HT-29 (cell line): ENCODE data around the gene MAZ. TPM values are rescaled to one million over a fixed set of nuclear protein-coding genes. Genes with fewer than 3 reads are reported as not detected.
"Not testable (repeated sequence)": the region's sequence is repeated elsewhere in the genome, so short reads cannot be mapped to it uniquely, and the experiment has no call there.

Source experiments
- DNase-seq: peaks from one replicate; pipeline ENCODE4 v3.0.0-alpha.2; 2015; ENCODE audit warnings: low spot score
- total RNA-seq: library from RNA; depleted of rRNA; stranded (reverse); fragments of >200 nt; shearing (Covaris generic); gene quantifications from 2 replicates; pipeline ENCODE4 v1.2.3, GENCODE V29; 2014

Gene MAZ
- total RNA-seq, 1 experiment from 2014 or later, result 795 TPM

DNA sequence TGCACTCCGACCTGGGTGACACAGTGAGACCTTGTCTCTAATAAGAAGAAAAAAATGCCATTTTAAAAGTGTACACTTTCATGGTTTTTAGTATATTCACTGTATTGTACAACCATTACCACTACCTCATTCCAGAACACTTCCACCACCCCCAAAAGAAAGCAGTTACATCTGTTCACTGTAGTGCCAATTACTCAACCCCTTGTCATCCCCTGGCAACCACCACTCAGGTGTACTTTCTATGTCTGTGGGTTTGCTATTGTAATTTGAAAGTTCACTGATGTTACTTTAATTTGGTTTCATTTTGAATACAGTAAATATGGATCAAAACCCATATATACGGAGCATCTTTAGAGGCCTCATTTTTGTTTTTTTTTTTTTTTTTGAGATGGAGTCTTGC is 22.2 kb upstream of the MAZ start:
- DNase-seq, result no peak

DNA sequence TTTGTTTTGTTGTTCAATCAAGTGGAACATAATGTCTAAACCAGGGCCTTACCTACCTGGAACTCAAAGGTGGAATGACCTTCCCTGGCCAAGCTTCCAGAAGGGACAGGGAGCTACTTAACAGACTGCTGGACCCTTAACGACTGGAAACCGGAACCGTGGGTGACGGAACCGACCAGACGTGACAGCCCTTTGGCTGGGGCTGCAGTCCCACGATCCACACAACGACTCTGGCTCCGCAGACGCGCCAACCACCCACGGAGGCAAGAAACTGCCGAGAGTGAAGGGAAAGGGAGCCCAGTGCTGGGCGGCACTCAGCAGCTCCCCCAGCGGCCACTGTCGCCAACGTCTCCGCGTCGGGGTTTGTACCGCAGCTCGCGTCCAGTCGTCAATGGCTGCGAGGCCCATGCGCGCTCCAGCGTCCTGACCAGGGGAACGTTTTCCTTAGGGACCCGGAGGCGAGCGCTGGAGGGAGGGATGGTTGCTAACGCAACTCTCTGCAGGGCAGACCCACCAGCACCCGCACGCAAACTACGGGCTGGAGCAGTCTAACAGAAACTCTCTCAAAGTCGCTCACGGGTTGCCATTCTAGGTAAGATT is 21.3 kb upstream of the MAZ start:
- no peak for DNase-seq

DNA sequence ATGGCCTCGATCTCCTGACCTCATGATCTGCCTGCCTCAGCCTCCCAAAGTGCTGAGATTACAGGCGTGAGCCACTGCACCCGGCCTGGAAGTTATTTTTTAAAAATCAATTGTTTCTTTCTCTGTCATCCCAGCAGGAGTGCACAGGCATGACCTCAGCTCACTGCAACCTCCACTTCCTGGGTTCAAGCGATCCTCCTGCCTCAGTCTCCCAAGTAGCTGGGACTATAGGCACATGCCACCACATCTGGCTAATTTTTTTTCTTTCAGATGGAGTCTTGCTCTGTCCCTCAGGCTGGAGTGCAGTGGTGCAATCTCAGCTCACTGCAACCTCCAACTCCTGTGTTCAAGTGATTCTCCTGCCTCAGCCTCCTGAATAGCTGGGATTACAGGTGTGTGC is 19.2 kb upstream of the MAZ start:
- not testable (repeated sequence) for DNase-seq

DNA sequence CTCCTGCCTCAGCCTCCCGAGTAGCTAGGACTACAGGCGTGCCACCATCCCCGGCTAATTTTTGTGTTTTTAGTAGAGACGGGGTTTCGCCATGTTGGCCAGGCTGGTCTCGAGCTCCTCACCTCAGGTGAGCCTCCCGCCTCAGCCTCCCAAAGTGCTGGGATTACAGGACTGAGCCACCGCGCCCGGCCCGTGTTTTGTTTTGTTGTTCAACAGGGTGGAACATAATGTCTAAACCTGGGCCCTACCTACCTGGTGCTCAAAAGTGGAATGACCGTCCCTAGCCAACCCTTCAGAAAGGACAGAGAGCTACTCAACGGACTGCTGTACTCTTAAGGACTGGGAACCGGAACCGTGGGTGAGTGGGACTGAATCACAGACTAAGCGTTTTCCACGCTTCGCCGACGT is 16.6 kb upstream of the MAZ start:
- DNase-seq, result no peak

DNA sequence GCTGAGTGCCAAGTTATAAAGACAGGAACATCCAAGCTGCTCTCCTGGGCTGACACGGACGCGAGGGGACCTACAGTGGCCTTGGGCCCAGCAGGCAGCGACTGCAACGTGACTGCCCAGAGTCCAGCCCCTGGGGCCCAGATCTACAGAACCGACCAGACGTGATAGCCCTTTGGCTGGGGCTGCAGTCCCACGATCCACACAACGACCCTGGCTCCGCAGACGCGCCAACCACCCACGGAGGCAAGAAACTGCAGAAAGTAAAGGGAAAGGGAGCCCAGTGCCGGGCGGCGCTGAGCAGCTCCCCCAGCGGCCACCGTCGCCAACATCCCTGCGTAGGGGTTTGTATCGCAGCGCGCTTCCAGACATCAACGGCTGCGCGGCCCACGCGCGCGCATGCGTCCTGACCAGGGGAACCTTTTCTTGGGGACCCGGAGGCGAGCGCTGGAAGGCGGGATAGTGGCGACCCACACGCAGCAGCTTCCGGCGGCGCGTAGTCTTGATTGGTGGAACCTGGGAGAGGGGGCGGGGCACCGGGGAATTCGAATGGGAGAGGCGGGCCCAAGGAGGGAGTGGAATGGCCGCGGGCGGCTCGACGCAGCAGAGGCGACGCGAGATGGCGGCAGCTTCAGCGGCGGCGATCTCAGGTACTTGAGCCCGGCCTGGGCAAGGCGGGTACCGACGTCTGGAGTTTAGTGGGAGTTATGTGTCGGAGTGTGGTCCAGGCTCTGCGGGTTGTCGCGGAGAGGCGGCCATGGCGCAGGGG is 16.0 kb upstream of the MAZ start, which contains the start of gene KIF22:
TSS of gene KIF22 (plus strand) at position 569 of the 766 bp plus-strand sequence. CDS start at position 578, 9 bp downstream.
- peak; percentile 99 for DNase-seq

DNA sequence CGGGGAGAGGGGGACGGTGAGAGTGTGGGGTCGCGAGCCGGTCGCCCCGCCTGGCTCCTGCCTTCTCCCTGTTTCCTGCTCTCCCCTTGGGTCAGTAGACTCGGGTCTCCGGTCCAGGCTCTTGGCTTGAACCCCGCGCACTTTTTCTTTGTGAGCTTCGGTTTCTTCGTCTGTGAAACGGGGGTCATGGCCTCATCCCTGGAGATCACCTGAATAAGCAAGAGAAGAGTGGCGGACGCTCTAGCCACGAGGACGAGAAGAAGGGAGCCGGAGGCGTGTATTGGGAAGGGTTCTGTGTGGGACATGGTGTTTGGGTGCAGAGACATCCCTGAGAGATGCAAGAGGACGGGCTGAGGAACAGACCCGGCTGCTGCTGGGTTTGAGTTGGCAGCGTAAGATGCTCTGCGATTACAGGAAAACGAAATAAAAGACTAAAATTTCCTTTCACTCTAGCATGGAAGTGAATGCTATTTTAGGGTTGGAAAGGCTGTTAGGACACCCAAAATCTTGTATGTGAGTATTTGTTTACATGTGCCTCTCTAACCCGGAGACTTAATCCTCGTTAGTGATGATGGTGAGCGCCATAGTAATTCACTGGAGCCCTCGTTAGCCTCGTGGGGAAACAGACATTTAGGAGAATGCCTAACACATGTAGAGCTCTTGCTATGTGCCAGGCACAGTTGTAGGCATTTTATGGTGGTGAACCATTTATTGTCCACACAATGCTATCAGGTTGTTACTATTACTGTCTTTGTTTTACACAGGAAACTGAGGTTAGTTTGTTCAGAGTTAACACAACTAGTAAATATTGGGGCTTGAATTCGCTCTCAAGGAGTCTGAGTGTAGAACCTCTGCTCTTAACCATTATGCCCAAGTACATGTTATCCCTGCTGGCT is 15.1 kb upstream of the MAZ start:
- DNase-seq, result peak; percentile 32

DNA sequence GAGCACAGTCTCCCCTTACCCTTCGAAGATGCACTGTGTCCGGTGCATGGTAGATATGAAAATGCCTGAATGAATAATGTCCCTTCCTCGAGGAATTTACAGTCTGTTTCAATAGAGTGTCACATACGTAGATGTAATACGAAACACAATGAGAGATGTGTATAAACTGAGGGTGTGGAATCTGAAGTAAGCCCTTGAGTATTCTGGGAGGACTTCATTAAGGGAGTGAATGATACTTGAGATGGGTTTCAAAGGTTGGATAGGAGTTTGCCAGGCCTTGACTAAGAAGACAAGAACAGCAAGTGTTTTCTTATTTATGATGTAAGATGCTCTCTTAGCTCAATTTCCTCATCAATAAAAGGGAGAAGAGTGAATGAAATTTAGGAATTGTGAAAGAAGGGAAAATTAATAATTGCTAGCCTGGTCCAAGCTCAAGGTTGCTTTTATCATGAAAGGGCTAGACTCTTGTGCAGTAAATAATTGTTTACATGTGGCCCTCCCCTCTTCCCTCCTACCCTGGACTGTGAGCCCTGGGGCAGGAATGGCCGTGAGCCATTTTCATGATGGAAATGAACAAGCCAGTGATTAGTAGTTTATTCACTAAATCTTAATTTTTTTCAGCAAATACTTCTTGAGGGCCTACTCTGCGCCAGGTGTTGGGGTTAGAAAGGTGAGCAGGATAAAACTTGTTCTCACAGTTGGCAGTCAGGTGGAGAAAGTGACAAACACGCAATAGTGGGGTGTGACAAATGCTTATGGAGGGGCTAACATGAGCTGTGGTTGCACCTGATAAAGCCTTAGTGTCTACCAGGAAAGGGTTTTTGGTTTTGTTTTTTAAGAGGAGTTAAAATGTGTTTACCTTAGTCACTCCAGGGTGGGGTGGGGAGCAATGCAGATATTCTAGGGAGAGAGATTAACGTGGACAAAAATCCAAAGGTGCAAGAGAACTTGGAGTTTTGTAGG is 14.2 kb upstream of the MAZ start:
- no peak for DNase-seq

DNA sequence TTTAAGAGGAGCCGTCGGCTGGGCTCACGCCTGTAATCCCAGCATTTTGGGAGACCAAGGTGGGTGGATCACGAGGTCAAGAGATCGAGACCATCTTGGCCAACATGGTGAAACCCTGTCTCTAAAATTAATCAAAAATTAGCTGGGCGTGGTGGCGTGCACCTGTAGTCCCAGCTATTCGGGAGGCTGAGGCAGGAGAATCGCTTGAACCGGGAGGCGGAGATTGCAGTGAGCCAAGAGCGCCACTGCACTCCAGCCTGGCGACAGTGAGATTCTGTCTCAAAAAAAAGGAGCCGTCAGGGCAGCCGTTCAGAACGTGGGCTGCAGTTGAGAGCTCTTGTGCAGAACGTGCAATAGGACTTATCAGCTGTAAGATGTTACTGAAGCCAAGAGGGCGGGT is 13.2 kb upstream of the MAZ start:
- DNase-seq, result not testable (repeated sequence)

DNA sequence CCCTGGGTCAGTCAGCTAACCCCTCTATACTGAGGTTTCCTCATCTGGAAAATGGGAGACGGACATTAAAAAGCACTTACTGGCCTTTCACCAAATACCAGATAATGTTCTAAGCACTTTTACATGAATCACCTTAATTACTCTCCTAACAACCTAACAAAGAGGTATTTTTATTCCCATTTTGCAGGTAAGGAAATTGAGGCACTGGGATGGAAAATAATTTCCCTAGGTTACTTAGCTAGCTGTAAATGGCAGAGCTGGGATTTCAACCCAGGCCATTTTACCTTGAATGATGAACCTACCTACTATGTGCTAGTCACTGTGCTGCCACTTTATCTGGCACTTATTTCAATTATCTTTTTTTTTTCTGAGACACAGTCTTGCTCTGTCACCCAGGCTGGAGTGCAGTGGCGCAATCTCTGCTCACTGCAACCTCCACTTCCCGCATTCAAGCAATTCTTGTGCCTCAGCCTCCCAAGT is 12.1 kb upstream of the MAZ start:
- no peak for DNase-seq

DNA sequence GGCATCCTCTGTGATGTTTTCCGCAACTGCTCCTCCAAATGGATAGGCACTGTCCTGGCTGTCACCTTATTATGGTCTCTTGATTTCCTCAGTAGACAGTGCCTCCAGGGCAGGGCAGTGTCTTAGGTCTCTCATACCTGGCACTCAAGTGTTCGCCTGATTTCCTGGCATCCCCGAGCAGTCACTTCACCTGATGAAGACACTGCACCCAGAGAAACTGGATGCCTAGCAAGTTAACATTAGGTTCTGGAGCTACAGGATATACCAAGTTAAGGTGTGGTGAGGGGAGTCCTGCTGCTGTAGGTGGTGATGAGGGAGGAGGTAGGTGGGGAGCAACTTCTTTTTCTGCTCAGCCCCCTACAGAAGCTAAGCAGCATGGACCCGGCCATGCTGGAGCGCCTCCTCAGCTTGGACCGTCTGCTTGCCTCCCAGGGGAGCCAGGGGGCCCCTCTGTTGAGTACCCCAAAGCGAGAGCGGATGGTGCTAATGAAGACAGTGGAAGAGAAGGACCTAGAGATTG is 3.9 kb upstream of the MAZ start:
- DNase-seq, result no peak

DNA sequence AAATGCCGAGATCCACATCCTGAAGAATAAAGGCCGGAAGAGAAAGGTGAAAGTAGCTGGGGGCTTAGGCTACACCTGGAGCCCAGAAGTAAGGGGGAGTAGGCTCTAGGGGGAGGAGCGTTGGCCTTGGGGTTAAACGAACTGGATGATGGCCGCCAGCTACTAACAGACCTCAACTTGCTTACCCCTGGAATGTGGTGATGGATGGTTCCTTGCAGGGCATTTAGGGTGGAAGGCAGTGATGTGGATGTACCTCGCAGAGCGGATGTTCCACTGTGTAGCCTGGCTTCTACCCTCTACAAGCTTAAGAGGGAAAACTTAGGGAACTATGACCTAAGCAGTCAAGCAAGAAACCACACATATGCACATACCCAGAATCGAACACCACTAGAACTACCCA is 2.3 kb upstream of the MAZ start:
- no peak for DNase-seq

DNA sequence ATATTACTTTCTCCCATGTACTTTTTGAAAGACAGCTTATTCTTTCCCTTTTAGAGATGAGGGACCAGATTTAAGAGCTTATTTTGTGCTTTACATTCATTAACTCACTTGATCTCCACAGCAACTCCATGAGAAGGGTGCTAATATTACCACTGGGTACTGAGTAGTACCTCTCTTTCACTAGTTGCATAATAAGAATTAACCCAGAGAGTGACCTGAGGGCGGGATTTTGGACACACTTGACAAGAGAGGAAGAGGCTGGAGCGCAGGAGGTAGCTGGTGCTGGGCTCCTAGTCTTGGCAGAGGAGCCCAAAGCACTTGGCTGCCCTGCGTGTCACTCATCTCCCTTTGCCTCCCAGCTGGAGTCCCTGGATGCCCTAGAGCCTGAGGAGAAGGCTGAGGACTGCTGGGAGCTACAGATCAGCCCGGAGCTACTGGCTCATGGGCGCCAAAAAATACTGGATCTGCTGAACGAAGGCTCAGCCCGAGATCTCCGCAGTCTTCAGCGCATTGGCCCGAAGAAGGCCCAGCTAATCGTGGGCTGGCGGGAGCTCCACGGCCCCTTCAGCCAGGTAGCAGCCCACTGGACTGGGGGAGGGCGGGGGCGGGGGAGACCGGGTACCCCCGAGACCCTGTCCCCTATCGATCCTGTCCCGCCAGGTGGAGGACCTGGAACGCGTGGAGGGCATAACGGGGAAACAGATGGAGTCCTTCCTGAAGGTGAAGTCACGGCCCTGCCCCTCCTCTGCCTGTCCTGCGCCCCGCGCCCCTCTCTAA is 1.7 kb upstream of the MAZ start:
- DNase-seq, result peak; percentile 51

DNA sequence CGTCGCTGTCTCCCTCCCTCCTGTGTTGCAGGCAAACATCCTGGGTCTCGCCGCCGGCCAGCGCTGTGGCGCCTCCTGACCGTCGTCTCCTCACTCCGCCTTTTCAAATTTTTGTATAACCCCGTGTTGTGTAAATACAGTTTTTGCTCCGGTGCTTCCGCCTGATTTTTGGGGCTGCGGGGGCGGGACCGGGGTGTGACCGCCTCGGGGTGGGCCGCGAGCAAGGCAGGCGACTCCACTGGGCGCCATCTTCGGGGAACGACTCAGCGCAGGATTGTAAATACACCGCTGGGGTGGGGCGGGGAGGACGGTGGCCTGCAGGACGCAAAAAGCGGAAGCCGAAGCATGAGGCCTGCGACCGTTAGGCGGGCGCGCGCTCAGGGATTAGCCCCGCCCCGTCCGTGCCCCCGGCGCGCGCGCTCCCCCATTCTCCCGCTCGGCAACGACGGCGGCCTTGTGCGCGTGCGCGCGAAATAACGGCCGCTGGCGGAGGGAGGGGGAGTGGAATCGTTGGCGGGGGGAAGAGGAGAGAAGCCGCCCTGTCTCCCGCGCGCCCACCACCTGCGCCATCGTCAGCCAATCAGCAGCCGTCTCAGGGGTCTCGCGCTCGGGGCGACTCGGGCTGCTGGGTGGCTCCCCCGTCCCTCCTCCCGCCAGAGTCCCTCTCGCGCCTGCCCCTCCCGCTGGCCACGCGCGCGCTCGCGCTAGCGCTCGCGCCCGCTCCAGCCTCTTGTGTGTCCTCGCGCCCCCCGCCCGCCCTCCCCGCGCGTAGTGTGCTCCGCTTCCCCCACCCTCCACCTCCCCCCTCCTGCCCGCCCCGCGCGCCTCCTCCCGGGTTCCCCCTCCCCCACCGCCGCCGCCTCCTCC is 864 bp upstream of the MAZ start:
- peak; percentile 96 for DNase-seq

DNA sequence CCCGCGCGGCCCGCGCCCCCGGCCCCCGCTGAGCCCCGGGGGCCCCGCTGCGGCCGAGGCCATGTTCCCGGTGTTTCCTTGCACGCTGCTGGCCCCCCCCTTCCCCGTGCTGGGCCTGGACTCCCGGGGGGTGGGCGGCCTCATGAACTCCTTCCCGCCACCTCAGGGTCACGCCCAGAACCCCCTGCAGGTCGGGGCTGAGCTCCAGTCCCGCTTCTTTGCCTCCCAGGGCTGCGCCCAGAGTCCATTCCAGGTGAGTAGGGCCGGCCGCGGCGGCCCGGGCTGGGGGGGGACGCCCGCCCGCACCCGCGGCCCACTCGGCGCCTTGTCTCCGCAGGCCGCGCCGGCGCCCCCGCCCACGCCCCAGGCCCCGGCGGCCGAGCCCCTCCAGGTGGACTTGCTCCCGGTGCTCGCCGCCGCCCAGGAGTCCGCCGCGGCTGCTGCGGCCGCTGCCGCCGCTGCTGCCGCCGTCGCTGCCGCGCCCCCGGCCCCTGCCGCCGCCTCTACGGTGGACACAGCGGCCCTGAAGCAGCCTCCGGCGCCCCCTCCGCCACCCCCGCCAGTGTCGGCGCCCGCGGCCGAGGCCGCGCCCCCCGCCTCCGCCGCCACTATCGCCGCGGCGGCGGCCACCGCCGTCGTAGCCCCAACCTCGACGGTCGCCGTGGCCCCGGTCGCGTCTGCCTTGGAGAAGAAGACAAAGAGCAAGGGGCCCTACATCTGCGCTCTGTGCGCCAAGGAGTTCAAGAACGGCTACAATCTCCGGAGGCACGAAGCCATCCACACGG is 504 bp downstream of the MAZ start:
- DNase-seq, result no peak

DNA sequence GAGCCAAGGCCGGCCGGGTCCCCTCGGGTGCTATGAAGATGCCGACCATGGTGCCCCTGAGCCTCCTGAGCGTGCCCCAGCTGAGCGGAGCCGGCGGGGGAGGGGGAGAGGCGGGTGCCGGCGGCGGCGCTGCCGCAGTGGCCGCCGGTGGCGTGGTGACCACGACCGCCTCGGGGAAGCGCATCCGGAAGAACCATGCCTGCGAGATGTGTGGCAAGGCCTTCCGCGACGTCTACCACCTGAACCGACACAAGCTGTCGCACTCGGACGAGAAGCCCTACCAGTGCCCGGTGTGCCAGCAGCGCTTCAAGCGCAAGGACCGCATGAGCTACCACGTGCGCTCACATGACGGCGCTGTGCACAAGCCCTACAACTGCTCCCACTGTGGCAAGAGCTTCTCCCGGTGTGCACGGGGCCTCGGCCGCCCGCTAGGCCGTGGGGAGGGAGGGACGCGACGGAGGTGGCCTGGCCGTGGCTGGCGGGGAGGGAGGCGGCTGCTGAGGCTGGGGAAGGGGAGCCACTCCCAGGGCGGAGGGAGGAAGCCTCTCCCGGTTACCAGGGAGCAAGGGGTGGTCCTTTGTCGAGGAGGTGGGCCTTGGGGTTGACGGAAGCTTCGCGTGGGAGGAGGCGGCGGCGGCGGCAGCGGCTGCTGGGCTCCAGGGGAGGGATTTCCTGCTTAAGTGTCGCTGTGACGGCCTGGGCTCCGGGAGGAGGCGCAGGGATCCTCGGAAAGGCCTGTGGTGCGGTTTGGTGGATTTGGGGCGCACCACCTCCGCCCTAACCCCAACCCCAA is 1.3 kb downstream of the MAZ start:
- peak; percentile 87 for DNase-seq

DNA sequence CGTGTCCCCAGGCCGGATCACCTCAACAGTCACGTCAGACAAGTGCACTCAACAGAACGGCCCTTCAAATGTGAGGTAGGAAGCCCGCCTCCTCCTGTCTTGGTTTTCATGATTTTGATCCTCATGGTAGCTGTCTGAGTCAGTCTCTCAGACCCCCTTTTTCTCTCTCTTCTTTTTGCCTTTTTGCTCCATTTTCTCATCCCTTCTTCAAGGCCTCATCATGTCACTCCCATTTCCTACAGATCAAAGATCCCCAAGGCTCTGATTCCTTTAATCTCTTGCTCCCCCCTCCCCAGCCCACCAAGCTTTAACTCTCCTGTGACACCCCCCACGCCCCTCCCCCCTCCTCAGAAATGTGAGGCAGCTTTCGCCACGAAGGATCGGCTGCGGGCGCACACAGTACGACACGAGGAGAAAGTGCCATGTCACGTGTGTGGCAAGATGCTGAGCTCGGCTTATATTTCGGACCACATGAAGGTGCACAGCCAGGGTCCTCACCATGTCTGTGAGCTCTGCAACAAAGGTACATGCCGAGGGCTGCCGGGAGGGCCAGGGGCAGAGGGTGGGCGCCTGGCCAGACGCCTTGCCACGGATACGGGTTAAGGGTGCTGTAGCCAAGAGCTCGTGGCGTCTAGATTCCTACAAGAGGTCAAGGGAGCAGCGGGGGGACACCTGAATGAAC is 2.0 kb downstream of the MAZ start:
- no peak for DNase-seq
